Caki2 (cell line): ENCODE measurements around the gene DHX16. TPM values are rescaled to one million over a fixed set of nuclear protein-coding genes. Genes with fewer than 3 reads are reported as not detected.
"Not testable (repeated sequence)": the region's sequence is repeated elsewhere in the genome, so short reads cannot be mapped to it uniquely, and the experiment has no call there.

Experiments used
- DNase-seq: peaks from one replicate; pipeline ENCODE4 v3.0.0-alpha.2; 2015; ENCODE audit warnings: low read depth
- in situ Hi-C: cut with HindIII; loops from 2 replicates; pipeline ENCODE4 v1.10.0; 2016; ENCODE audit warnings: low sequenced_read_pairs, low pct_unique_long_range_greater_than_20kb, mixed read lengths
- total RNA-seq: library from RNA; depleted of rRNA; stranded (reverse); fragments of >200 nt; shearing (Covaris generic); gene quantifications from 2 replicates; pipeline ENCODE4 v1.2.3, GENCODE V29; 2014; ENCODE audit warnings: low replicate concordance; rRNA removed

Gene DHX16
- 31.4 and 37.5 TPM in 2 replicates for total RNA-seq

GRCh38 chr6:30672445-30673253 is at the start of gene DHX16:
DHX16 (minus strand) TSS chr6:30673006; CDS start chr6:30672841, 165 bp downstream.
- in situ Hi-C loops, result no loop called here
- DNase-seq, result peak; percentile 94

GRCh38 chr6:30722025-30722279 is 49.1 kb upstream of the DHX16 start:
- DNase-seq, in situ Hi-C loops: not testable (repeated sequence)

- in situ Hi-C loops, result no loop called here
- peak; percentile 87 for DNase-seq
Measured at GRCh38 chr6:30721198-30722024, 48.6 kb upstream of the DHX16 start.

- in situ Hi-C loops, result no loop called here
- no peak for DNase-seq
Measured at GRCh38 chr6:30720738-30721197, 48.0 kb upstream of the DHX16 start.

GRCh38 chr6:30719791-30720737 is 47.3 kb upstream of the DHX16 start, which contains the start of gene TUBB:
TUBB (plus strand) TSS chr6:30720352; CDS start chr6:30720507, 155 bp downstream.
- in situ Hi-C loops, result no loop called here
- peak; percentile 96 for DNase-seq

- no peak for DNase-seq
- in situ Hi-C loops, result no loop called here
Measured at GRCh38 chr6:30719356-30719755, 46.5 kb upstream of the DHX16 start.

- DNase-seq, in situ Hi-C loops: not testable (repeated sequence)
Measured at GRCh38 chr6:30717845-30718720, 45.3 kb upstream of the DHX16 start.

- in situ Hi-C loops, result no loop called here
- DNase-seq, result peak; percentile 100
Measured at GRCh38 chr6:30717129-30717844, 44.5 kb upstream of the DHX16 start, which contains the start of gene MDC1. MDC1 (minus strand) TSS chr6:30717281; CDS start chr6:30715175, 2,106 bp downstream.

- in situ Hi-C loops, result no loop called here
- no peak for DNase-seq
Measured at GRCh38 chr6:30716879-30717128, 44.0 kb upstream of the DHX16 start.

GRCh38 chr6:30714263-30714662 is 41.5 kb upstream of the DHX16 start:
- no peak for DNase-seq
- in situ Hi-C loops, result no loop called here

- in situ Hi-C loops, result no loop called here
- no peak for DNase-seq
Measured at GRCh38 chr6:30712441-30712945, 39.7 kb upstream of the DHX16 start.

GRCh38 chr6:30711758-30712380 is 39.1 kb upstream of the DHX16 start:
- no peak for DNase-seq
- in situ Hi-C loops, result no loop called here

- peak; percentile 77 for DNase-seq
Measured at GRCh38 chr6:30709101-30709868, 36.5 kb upstream of the DHX16 start.

GRCh38 chr6:30707281-30707850 is 34.6 kb upstream of the DHX16 start:
- DNase-seq, result no peak
- in situ Hi-C loops, result no loop called here

More at GRCh38 chr6:30709101-30709868, 36.5 kb upstream of the DHX16 start:
- in situ Hi-C loops, result no loop called here

- no peak for DNase-seq
- in situ Hi-C loops, result no loop called here
Measured at GRCh38 chr6:30705620-30706019, 32.8 kb upstream of the DHX16 start.
